ENCODE measurements around the gene TRIM62. TPM values are rescaled to one million over a fixed set of nuclear protein-coding genes. Genes with fewer than 3 reads are reported as not detected.

The TRIM62 gene
- polyA plus RNA-seq, 1 experiment = 5.2 TPM

DNA sequence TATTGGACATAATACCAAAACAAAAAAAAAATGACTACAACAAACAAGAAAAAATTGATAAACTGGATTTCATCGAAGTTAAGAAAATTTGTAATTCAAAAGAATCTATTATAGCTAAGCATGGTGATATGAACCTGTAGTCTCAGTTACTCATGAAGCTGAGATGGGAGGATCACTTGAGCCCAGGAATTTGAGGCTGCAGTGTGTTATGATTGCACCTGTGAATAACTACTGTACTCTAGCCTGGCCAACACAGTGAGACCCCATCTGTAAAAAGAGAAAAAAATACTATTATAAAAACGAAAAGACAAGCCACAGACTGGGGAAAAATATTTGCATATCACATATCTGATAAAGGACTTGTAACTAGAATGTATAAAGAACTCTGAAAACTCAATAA is 24.5 kb upstream of the TRIM62 start:
- Histone ChIP-seq H3K36me3 (ENCODE audit: control insufficient read depth, insufficient read depth, low read length) (no peaks in the 10 kb centered on the region), H3K27me3 (ENCODE audit: control insufficient read depth, insufficient read depth, low read length) (no peaks in the 10 kb centered on the region), H3K4me3 (ENCODE audit: low read depth, low read length) (no peak overlapping the region)
- POLR2A ChIA-PET = no interaction called here
- TF ChIP-seq, protein P1, sequence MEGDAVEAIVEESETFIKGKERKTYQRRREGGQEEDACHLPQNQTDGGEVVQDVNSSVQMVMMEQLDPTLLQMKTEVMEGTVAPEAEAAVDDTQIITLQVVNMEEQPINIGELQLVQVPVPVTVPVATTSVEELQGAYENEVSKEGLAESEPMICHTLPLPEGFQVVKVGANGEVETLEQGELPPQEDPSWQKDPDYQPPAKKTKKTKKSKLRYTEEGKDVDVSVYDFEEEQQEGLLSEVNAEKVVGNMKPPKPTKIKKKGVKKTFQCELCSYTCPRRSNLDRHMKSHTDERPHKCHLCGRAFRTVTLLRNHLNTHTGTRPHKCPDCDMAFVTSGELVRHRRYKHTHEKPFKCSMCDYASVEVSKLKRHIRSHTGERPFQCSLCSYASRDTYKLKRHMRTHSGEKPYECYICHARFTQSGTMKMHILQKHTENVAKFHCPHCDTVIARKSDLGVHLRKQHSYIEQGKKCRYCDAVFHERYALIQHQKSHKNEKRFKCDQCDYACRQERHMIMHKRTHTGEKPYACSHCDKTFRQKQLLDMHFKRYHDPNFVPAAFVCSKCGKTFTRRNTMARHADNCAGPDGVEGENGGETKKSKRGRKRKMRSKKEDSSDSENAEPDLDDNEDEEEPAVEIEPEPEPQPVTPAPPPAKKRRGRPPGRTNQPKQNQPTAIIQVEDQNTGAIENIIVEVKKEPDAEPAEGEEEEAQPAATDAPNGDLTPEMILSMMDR (IDR thresholded peaks at IDR 0.05; ENCODE audit: insufficient read depth, low read depth, low read length) = no peak
- DNase-seq (ENCODE audit: low read depth) = no peak
- CTCF ChIA-PET = no interaction called here

- H3K4me3 ChIP-seq (ENCODE audit: low read depth, low read length) = no peak overlapping the region
- TF ChIP-seq, protein P1 (IDR thresholded peaks at IDR 0.05; ENCODE audit: insufficient read depth, low read depth, low read length) = no peak
- DNase-seq (ENCODE audit: low read depth) = no peak
- POLR2A ChIA-PET = no interaction called here
- peaks cover 5% of the 10 kb centered on the region for H3K27me3 ChIP-seq (ENCODE audit: control insufficient read depth, insufficient read depth, low read length)
- CTCF ChIA-PET = no interaction called here
- no peaks in the 10 kb centered on the region for H3K36me3 ChIP-seq (ENCODE audit: control insufficient read depth, insufficient read depth, low read length)
These were observed 13.7 kb upstream of the TRIM62 start for GRCh38 chr1:33195556-33195955.

DNA sequence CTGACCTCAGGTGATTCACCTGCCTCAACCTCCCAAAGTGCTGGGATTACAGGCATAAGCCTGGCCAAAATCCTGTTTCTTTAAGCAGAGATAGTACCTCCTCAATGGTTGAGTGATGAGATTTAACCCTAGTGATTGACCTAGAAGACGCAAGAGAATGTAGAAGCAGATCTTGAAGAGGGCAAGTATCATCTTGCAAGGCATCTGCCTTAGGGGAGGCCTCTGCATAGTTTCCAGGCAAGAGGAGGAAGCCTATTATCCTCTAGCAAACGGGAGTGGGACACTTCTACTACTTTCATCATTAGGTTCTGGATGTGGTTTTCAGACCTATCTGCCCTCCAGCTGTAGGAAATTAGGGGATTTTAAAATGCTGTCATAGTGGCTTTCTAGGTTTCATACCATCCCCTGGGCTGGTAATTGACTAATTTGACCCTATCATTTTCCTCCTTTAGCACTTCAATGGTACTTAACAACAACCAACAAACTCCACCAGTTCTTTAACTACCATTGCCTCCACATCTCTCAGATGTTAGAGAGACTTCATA is 10.0 kb upstream of the TRIM62 start:
- no peaks in the 10 kb centered on the region for H3K36me3 ChIP-seq (ENCODE audit: control insufficient read depth, insufficient read depth, low read length)
- ChIA-PET POLR2A (no interaction called here), CTCF (interaction anchor here (1.0 kb wide), 1 partner anchor 54 kb away, joined by 3 read pairs; no protein-coding TSS in a partner anchor)
- TF ChIP-seq, protein P1 (IDR thresholded peaks at IDR 0.05; ENCODE audit: insufficient read depth, low read depth, low read length) = no peak
- no peak overlapping the region for H3K4me3 ChIP-seq (ENCODE audit: low read depth, low read length)
- H3K27me3 ChIP-seq (ENCODE audit: control insufficient read depth, insufficient read depth, low read length) = peaks cover under 1% of the 10 kb centered on the region; the same call in 1 of the 2 replicates
- no peak for DNase-seq (ENCODE audit: low read depth)

GRCh38 chr1:33190701-33191100 is 8.9 kb upstream of the TRIM62 start:
- ChIA-PET POLR2A (no interaction called here), CTCF (interaction anchor here (0.7 to 0.9 kb wide), 2 partner anchors 28 to 270 kb away, joined by 3 read pairs; no protein-coding TSS in a partner anchor)
- Histone ChIP-seq H3K27me3 (ENCODE audit: control insufficient read depth, insufficient read depth, low read length) (no peaks in the 10 kb centered on the region), H3K36me3 (ENCODE audit: control insufficient read depth, insufficient read depth, low read length) (no peaks in the 10 kb centered on the region), H3K4me3 (ENCODE audit: low read depth, low read length) (no peak overlapping the region)
- TF ChIP-seq, protein P1 (IDR thresholded peaks at IDR 0.05; ENCODE audit: insufficient read depth, low read depth, low read length) = no peak
- DNase-seq (ENCODE audit: low read depth) = no peak

DNA sequence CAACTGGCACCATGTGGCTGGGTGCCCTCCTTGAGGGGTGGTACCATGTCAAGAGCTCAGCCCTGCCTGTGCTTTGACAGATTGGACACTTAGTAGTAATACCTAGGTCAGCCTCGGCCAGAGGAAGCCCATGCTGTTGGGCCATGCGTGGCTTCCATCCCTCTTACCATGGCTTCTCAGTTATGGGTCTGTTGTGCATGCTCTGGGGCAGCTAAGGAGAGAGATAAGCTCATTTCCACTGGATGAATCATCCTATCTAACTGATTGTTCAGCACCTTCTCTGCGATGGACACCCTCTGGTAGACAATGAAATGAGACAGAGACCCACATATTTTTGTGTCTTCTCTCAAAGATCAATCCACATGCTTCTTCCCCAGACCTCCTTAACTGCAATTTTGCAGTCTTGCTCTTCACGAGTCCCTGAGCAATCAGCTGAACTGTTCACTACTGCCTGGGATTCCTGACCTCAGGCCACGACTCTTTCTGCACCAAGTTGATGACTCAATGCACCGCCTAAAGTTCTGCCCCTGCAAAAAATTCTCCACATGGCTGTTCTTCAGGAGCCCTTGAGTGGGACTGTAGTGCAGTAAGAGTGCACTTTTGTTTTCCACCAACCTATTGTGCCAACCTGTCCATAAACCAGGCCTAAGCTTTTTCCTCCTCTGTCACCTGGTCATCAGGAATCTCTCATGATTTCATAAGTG is 6.9 kb upstream of the TRIM62 start:
- CTCF ChIA-PET = interaction anchor here (1.9 kb wide), 1 partner anchor 33 kb away, joined by 4 read pairs; no protein-coding TSS in a partner anchor
- TF ChIP-seq, protein P1 (IDR thresholded peaks at IDR 0.05; ENCODE audit: insufficient read depth, low read depth, low read length) = no peak
- POLR2A ChIA-PET = no interaction called here
- Histone ChIP-seq H3K36me3 (ENCODE audit: control insufficient read depth, insufficient read depth, low read length) (no peaks in the 10 kb centered on the region), H3K4me3 (ENCODE audit: low read depth, low read length) (no peak overlapping the region), H3K27me3 (ENCODE audit: control insufficient read depth, insufficient read depth, low read length) (peaks cover 2% of the 10 kb centered on the region; the same call in 1 of the 2 replicates)
- DNase-seq (ENCODE audit: low read depth) = no peak

Measured in BJ (cell line).